Activated CD4-positive, CD25-positive, alpha-beta regulatory T cell treated with anti-CD3 and anti-CD28 coated beads, Interleukin-2, amount 50 U/mL, for 24 hours (primary cell): Measurements from ENCODE around the gene GPR55.
"Not testable (repeated sequence)": the region's sequence is repeated elsewhere in the genome, so short reads cannot be mapped to it uniquely, and the experiment has no call there.

Experiments used
- ATAC-seq, 2 donors: fragments of 150-1000 bp; cut with Tn5 transposase; one replicate each; pipeline ENCODE4 v1.10.0; 2021; ENCODE audit warnings: mild to moderate bottlenecking in 1 of 2, moderate library complexity in 1 of 2

Gene GPR55

GRCh38 chr2:230950874-230951339 is 25.9 kb upstream of the GPR55 start:
- no peak for ATAC-seq

- ATAC-seq = peak; percentile 46 to 67
Observed at GRCh38 chr2:230949966-230950873, 25.2 kb upstream of the GPR55 start.

DNA sequence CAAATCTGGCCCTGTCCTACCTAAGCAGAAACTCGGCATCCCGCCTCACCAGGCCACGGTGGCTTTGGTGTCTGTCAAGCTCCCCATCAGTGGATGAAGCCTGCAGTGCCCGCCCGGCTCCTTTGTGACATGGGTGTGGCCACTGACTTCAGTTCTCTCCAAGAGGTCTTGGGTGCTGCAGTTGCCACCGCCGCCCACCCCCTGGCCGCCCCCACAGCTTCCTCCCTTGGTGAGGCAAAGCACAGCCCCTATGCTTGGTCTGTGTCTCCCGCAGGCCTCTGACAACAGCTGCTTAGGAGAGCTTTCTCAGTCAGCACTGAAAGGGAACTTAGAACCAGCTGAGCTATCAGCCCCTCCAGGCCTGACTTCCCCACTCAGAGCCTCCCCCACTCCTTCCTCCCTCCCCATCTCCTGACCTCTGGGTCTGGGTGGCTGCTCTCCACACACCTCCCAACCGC is 22.9 kb upstream of the GPR55 start:
- no peak for ATAC-seq

- no peak for ATAC-seq
Observed at GRCh38 chr2:230947235-230947576, 22.2 kb upstream of the GPR55 start.

GRCh38 chr2:230946429-230947234 is 21.6 kb upstream of the GPR55 start:
- ATAC-seq = peak in 1 of 2 donors; percentile 4

DNA sequence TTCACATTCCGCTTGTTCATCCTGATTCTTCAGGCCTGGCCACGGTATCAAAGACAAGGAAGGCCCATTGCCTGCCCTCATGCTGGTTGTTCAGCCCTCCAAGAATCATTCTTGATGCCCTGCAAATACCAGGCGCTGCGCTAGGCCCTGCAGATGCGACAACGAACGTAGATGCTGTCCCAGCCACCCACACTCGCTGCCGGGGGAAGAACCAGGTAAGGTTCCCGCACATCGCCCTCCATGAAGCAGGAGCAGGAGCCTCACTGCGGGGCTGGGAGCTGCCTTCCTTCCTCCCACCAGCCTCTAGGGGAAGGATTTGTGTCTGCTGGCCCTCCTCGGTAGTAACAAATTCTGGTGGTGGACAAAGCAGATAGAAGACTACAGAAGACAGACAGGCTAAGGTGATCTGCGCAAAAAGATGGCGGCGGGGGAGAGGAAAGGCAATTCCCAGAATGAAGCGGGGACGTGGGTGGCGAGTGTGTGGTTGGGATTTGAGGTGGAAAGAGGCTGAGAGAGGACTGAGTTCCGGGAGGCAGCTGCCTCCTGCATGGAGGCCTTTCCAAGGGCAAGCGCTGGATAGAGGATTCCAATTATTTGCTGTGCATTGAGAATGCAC is 19.8 kb upstream of the GPR55 start:
- ATAC-seq = no peak

GRCh38 chr2:230944123-230944653 is 19.1 kb upstream of the GPR55 start:
- peak; percentile 83 to 91 for ATAC-seq

GRCh38 chr2:230942920-230943896 is 18.2 kb upstream of the GPR55 start:
- peak; percentile 39 to 42 for ATAC-seq

DNA sequence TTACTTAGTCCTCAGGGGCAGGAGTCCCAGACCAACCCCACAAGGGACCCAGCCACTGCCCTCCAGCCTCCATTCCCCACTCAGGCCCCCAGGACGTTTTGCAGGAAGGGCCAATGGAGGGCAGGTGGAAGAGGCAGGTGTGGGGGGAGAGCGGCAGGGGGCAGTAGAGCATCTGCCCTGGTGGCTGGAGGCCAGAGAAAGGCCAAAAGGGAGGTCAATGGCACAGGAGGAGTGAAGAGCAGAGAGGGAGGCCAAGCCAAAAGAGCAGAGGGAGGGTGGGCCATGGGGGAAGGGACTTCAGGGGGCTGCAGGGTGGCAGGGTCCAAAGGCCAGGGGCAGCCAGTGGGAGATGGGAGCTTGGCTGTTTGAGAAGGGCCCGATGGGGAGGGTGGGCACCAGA is 17.3 kb upstream of the GPR55 start:
- no peak for ATAC-seq

GRCh38 chr2:230941202-230942180 is 16.4 kb upstream of the GPR55 start:
- ATAC-seq = no peak

- no peak for ATAC-seq
Observed at GRCh38 chr2:230940471-230940815, 15.4 kb upstream of the GPR55 start.

- no peak for ATAC-seq
Observed at GRCh38 chr2:230939691-230940470, 14.8 kb upstream of the GPR55 start.

DNA sequence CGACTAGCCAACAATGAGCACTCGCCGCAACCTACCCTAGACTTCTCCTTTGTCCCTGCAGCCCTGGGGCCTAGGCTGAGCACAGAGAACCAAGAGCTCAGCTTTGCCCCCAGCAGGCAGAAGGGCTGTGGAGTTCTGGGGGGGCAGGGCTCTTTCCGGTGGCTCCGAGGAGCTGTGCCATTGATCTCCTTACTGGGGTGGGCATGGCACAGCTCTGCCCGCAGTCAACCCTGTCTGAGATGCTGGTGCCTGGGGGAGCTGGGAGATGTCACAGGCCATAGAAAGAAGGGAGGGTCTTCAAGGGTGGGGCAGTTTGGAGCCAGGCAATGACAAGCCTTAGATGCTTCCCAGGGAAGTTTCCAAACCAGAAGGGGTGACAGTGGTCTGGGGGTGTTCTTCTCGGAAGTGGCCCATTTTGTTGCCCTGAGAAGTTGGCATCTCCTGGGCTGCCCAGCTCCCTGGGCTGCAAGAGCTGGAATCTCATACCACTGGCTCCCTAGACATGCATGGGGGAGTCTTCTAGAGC is 14.1 kb upstream of the GPR55 start:
- ATAC-seq = no peak

- no peak for ATAC-seq
Observed at GRCh38 chr2:230938516-230939065, 13.5 kb upstream of the GPR55 start.

DNA sequence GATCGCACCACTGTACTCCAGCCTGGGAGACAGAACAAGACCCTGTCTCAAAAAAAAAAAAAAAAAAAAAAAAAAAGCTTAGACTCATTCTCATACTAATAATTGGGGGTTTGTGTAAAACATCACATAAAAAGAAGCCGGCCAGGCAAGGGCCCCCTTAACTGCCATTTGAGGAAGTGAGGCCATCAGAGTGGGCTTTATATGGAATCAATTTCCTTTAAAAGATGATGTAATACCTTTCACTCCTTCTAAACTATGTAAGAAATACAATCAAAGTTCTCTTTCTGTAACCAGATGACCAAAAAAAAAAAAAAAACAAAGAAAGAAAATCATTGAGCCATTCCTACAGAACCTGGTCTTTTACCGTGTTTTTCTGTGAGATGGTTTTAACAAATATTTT is 13.1 kb upstream of the GPR55 start:
- ATAC-seq = no peak

GRCh38 chr2:230937362-230937761 is 12.3 kb upstream of the GPR55 start:
- ATAC-seq = no peak

GRCh38 chr2:230936243-230936642 is 11.2 kb upstream of the GPR55 start:
- not testable (repeated sequence) for ATAC-seq

- no peak for ATAC-seq
Observed at GRCh38 chr2:230935130-230935430, 10.0 kb upstream of the GPR55 start.
